HG03378 (cell line): ENCODE data around the gene FBXO27.
"Not testable (repeated sequence)": the region's sequence is repeated elsewhere in the genome, so short reads cannot be mapped to it uniquely, and the experiment has no call there.

Experiments used
- ATAC-seq: cut with Tn5 transposase; IDR thresholded peaks from one replicate; pipeline ENCODE4 v1.9.1; 2021; ENCODE audit warnings: mild to moderate bottlenecking, moderate library complexity; ENCODE audit not compliant: unreplicated experiment

FBXO27 gene

GRCh38 chr19:39045506-39045905, 13.2 kb upstream of the FBXO27 start:
- no peak for ATAC-seq

GRCh38 chr19:39038098-39038497, 5.7 kb upstream of the FBXO27 start:
- no peak for ATAC-seq

- no peak for ATAC-seq
These were observed 4.8 kb upstream of the FBXO27 start for GRCh38 chr19:39037194-39037593.

- no peak for ATAC-seq
These were observed 4.2 kb upstream of the FBXO27 start for GRCh38 chr19:39036581-39036980.

GRCh38 chr19:39031368-39032062, 834 bp downstream of the FBXO27 start:
- no peak for ATAC-seq

GRCh38 chr19:39030854-39031367, 1.4 kb downstream of the FBXO27 start:
- ATAC-seq: no peak

- no peak for ATAC-seq
These were observed 7.3 kb downstream of the FBXO27 start for GRCh38 chr19:39024875-39025641.

GRCh38 chr19:39021063-39021462, 11.3 kb downstream of the FBXO27 start:
- ATAC-seq: no peak

GRCh38 chr19:39017646-39018045, 14.7 kb downstream of the FBXO27 start:
- no peak for ATAC-seq

GRCh38 chr19:39017026-39017425, 15.3 kb downstream of the FBXO27 start:
- ATAC-seq: no peak

- ATAC-seq: no peak
These were observed 18.3 kb downstream of the FBXO27 start for GRCh38 chr19:39014037-39014436.

GRCh38 chr19:39009001-39009400, 23.3 kb downstream of the FBXO27 start:
- no peak for ATAC-seq

GRCh38 chr19:39008137-39008536, 24.2 kb downstream of the FBXO27 start:
- no peak for ATAC-seq

- no peak for ATAC-seq
These were observed 25.3 kb downstream of the FBXO27 start for GRCh38 chr19:39007096-39007495.

GRCh38 chr19:39004403-39004802, 27.9 kb downstream of the FBXO27 start:
- ATAC-seq: no peak

GRCh38 chr19:39003796-39004195, 28.6 kb downstream of the FBXO27 start:
- no peak for ATAC-seq

GRCh38 chr19:39003188-39003587, 29.2 kb downstream of the FBXO27 start:
- ATAC-seq: no peak

GRCh38 chr19:39001041-39001440, 31.3 kb downstream of the FBXO27 start:
- no peak for ATAC-seq

- not testable (repeated sequence) for ATAC-seq
These were observed 34.8 kb downstream of the FBXO27 start for GRCh38 chr19:38997576-38997975.

- no peak for ATAC-seq
These were observed 39.1 kb downstream of the FBXO27 start for GRCh38 chr19:38993271-38993670.

- ATAC-seq: no peak
These were observed 41.2 kb downstream of the FBXO27 start for GRCh38 chr19:38990949-38991697.
